ENCODE data around the gene NEDD4L. TPM values are rescaled to one million over a fixed set of nuclear protein-coding genes. Genes with fewer than 3 reads are reported as not detected.

NEDD4L gene
- total RNA-seq, 1 experiment from 2014 or later = 31.7 TPM

GRCh38 chr18:58299135-58299473 is 255.1 kb downstream of the NEDD4L start:
- Histone ChIP-seq H3K27ac (no peak overlapping the region), H3K27me3 (replicated peaks) (no peaks in the 10 kb centered on the region), H3K36me3 (no peaks in the 10 kb centered on the region; the same call in 1 of the 2 replicates), H3K9me3 (replicated peaks) (no peaks in the 10 kb centered on the region), H3K4me1 (replicated peaks) (peaks cover 28% of the 10 kb centered on the region), H3K4me3 (no peak overlapping the region)
- no peak for DNase-seq (ENCODE audit: low read depth in 1 of 2, low spot score in 2 of 2)

- Histone ChIP-seq H3K36me3 (peaks cover 3% of the 10 kb centered on the region), H3K9me3 (replicated peaks) (no peaks in the 10 kb centered on the region), H3K4me3 (no peak overlapping the region), H3K27ac (no peak overlapping the region), H3K4me1 (replicated peaks) (peaks cover 26% of the 10 kb centered on the region), H3K27me3 (replicated peaks) (no peaks in the 10 kb centered on the region)
- DNase-seq (ENCODE audit: low read depth in 1 of 2, low spot score in 2 of 2) = no peak
These were observed 255.9 kb downstream of the NEDD4L start for GRCh38 chr18:58299936-58300335.

- H3K27me3 ChIP-seq (replicated peaks) = no peaks in the 10 kb centered on the region
- peaks cover 25% of the 10 kb centered on the region for H3K4me1 ChIP-seq (replicated peaks)
- no peak overlapping the region for H3K27ac ChIP-seq
- 0 out of 2 replicates have a peak, but pooled peaks cover under 1% of the 10 kb centered on the region for H3K9me3 ChIP-seq (replicated peaks)
- no peak for DNase-seq (ENCODE audit: low read depth in 1 of 2, low spot score in 2 of 2)
- peaks cover 3% of the 10 kb centered on the region for H3K36me3 ChIP-seq
- H3K4me3 ChIP-seq = no peak overlapping the region
These were observed 256.8 kb downstream of the NEDD4L start for GRCh38 chr18:58300867-58301266.

- Histone ChIP-seq H3K4me1 (replicated peaks) (peaks cover 25% of the 10 kb centered on the region), H3K27me3 (replicated peaks) (no peaks in the 10 kb centered on the region), H3K27ac (no peak overlapping the region), H3K36me3 (peaks cover 3% of the 10 kb centered on the region), H3K4me3 (no peak overlapping the region), H3K9me3 (replicated peaks) (0 out of 2 replicates have a peak, but pooled peaks cover 3% of the 10 kb centered on the region)
- DNase-seq (ENCODE audit: low read depth in 1 of 2, low spot score in 2 of 2) = no peak
These were observed 258.8 kb downstream of the NEDD4L start for GRCh38 chr18:58302811-58303210.

GRCh38 chr18:58303363-58303762 is 259.3 kb downstream of the NEDD4L start:
- H3K9me3 ChIP-seq (replicated peaks) = 0 out of 2 replicates have a peak, but pooled peaks cover 3% of the 10 kb centered on the region

GRCh38 chr18:58305792-58306191 is 261.8 kb downstream of the NEDD4L start:
- peaks cover 3% of the 10 kb centered on the region for H3K36me3 ChIP-seq
- no peaks in the 10 kb centered on the region for H3K27me3 ChIP-seq (replicated peaks)
- H3K27ac ChIP-seq = no peak overlapping the region
- DNase-seq (ENCODE audit: low read depth in 1 of 2, low spot score in 2 of 2) = no peak
- H3K9me3 ChIP-seq (replicated peaks) = 0 out of 2 replicates have a peak, but pooled peaks cover 3% of the 10 kb centered on the region
- H3K4me1 ChIP-seq (replicated peaks) = peaks cover 3% of the 10 kb centered on the region; the same call in 1 of the 2 replicates
- H3K4me3 ChIP-seq = no peak overlapping the region

More at GRCh38 chr18:58303363-58303762, 259.3 kb downstream of the NEDD4L start:
- no peak overlapping the region for H3K27ac ChIP-seq
- no peak for DNase-seq (ENCODE audit: low read depth in 1 of 2, low spot score in 2 of 2)
- peaks cover 3% of the 10 kb centered on the region for H3K36me3 ChIP-seq
- peaks cover 20% of the 10 kb centered on the region for H3K4me1 ChIP-seq (replicated peaks)
- H3K27me3 ChIP-seq (replicated peaks) = no peaks in the 10 kb centered on the region
- no peak overlapping the region for H3K4me3 ChIP-seq

- no peak overlapping the region for H3K27ac ChIP-seq
- no peak overlapping the region for H3K4me3 ChIP-seq
- H3K4me1 ChIP-seq (replicated peaks) = no peaks in the 10 kb centered on the region
- no peaks in the 10 kb centered on the region for H3K27me3 ChIP-seq (replicated peaks)
- H3K9me3 ChIP-seq (replicated peaks) = 0 out of 2 replicates have a peak, but pooled peaks cover 3% of the 10 kb centered on the region
- H3K36me3 ChIP-seq = peaks cover 3% of the 10 kb centered on the region
- DNase-seq (ENCODE audit: low read depth in 1 of 2, low spot score in 2 of 2) = no peak
These were observed 263.4 kb downstream of the NEDD4L start for GRCh38 chr18:58307441-58307840.

- no peak overlapping the region for H3K27ac ChIP-seq
These were observed 264.4 kb downstream of the NEDD4L start for GRCh38 chr18:58308463-58308862.

GRCh38 chr18:58309099-58309498 is 265.1 kb downstream of the NEDD4L start:
- Histone ChIP-seq H3K27me3 (replicated peaks) (no peaks in the 10 kb centered on the region), H3K9me3 (replicated peaks) (0 out of 2 replicates have a peak, but pooled peaks cover 3% of the 10 kb centered on the region), H3K4me3 (no peak overlapping the region), H3K4me1 (replicated peaks) (peaks cover 12% of the 10 kb centered on the region), H3K27ac (no peak overlapping the region), H3K36me3 (peaks cover 3% of the 10 kb centered on the region; the same call in 1 of the 2 replicates)
- no peak for DNase-seq (ENCODE audit: low read depth in 1 of 2, low spot score in 2 of 2)

More at GRCh38 chr18:58308463-58308862, 264.4 kb downstream of the NEDD4L start:
- no peaks in the 10 kb centered on the region for H3K27me3 ChIP-seq (replicated peaks)
- no peak overlapping the region for H3K4me3 ChIP-seq
- peaks cover 3% of the 10 kb centered on the region; the same call in 1 of the 2 replicates for H3K36me3 ChIP-seq
- 0 out of 2 replicates have a peak, but pooled peaks cover 3% of the 10 kb centered on the region for H3K9me3 ChIP-seq (replicated peaks)
- peaks cover 6% of the 10 kb centered on the region for H3K4me1 ChIP-seq (replicated peaks)
- no peak for DNase-seq (ENCODE audit: low read depth in 1 of 2, low spot score in 2 of 2)

- Histone ChIP-seq H3K4me1 (replicated peaks) (peaks cover 18% of the 10 kb centered on the region), H3K9me3 (replicated peaks) (0 out of 2 replicates have a peak, but pooled peaks cover 3% of the 10 kb centered on the region), H3K4me3 (no peak overlapping the region), H3K36me3 (no peaks in the 10 kb centered on the region), H3K27me3 (replicated peaks) (no peaks in the 10 kb centered on the region), H3K27ac (no peak overlapping the region)
- no peak for DNase-seq (ENCODE audit: low read depth in 1 of 2, low spot score in 2 of 2)
These were observed 265.7 kb downstream of the NEDD4L start for GRCh38 chr18:58309610-58310239.

- H3K27ac ChIP-seq = no peak overlapping the region
- no peak for DNase-seq (ENCODE audit: low read depth in 1 of 2, low spot score in 2 of 2)
These were observed 266.5 kb downstream of the NEDD4L start for GRCh38 chr18:58310517-58310916.

GRCh38 chr18:58311390-58311789 is 267.4 kb downstream of the NEDD4L start:
- Histone ChIP-seq H3K36me3 (peaks cover 5% of the 10 kb centered on the region; the same call in 1 of the 2 replicates), H3K4me3 (no peak overlapping the region), H3K27ac (no peak overlapping the region), H3K4me1 (replicated peaks) (peaks cover 35% of the 10 kb centered on the region), H3K27me3 (replicated peaks) (no peaks in the 10 kb centered on the region), H3K9me3 (replicated peaks) (no peaks in the 10 kb centered on the region)
- DNase-seq (ENCODE audit: low read depth in 1 of 2, low spot score in 2 of 2) = no peak

More at GRCh38 chr18:58310517-58310916, 266.5 kb downstream of the NEDD4L start:
- Histone ChIP-seq H3K4me1 (replicated peaks) (peaks cover 26% of the 10 kb centered on the region), H3K36me3 (no peaks in the 10 kb centered on the region), H3K27me3 (replicated peaks) (no peaks in the 10 kb centered on the region), H3K4me3 (no peak overlapping the region), H3K9me3 (replicated peaks) (0 out of 2 replicates have a peak, but pooled peaks cover 3% of the 10 kb centered on the region)

GRCh38 chr18:58313491-58314032 is 269.5 kb downstream of the NEDD4L start:
- Histone ChIP-seq H3K36me3 (peaks cover 13% of the 10 kb centered on the region), H3K27me3 (replicated peaks) (no peaks in the 10 kb centered on the region), H3K4me3 (no peak overlapping the region), H3K9me3 (replicated peaks) (no peaks in the 10 kb centered on the region), H3K27ac (peak overlapping the region; percentile 79), H3K4me1 (replicated peaks) (peaks cover 50% of the 10 kb centered on the region)
- no peak for DNase-seq (ENCODE audit: low read depth in 1 of 2, low spot score in 2 of 2)

- peak; percentile 88 to 89 for DNase-seq (ENCODE audit: low read depth in 1 of 2, low spot score in 2 of 2)
- Histone ChIP-seq H3K4me3 (no peak overlapping the region), H3K27ac (peak overlapping the region; percentile 79), H3K36me3 (peaks cover 13% of the 10 kb centered on the region), H3K9me3 (replicated peaks) (no peaks in the 10 kb centered on the region), H3K4me1 (replicated peaks) (peaks cover 50% of the 10 kb centered on the region), H3K27me3 (replicated peaks) (no peaks in the 10 kb centered on the region)
These were observed 270.3 kb downstream of the NEDD4L start for GRCh38 chr18:58314284-58314683.

Measured in SJSA1 (cell line).